Cardiac fibroblast (primary cell): ENCODE measurements around the gene TRAIP.

Experiments
- DNase-seq, 2 donors: peaks; one replicate each; pipeline versions ENCODE4 v3.0.0 to v3.0.0-alpha.2; 2010; ENCODE audit warnings: low read depth in 2 of 2
- H3K4me3 ChIP-seq, 2 donors: replicated peaks in 1 of 2; 1 replicate in 1 of 2; 2 replicates in 1 of 2; pipeline ENCODE4 v1.5.1; 2011; ENCODE audit warnings: low read depth in 2 of 2, low read length in 2 of 2, mild to moderate bottlenecking in 2 of 2, moderate library complexity in 1 of 2
- CTCF ChIP-seq: IDR thresholded peaks from one replicate; pipeline ENCODE4 v1.5.1; 2011; ENCODE audit warnings: low read depth, mild to moderate bottlenecking, low read length, inconsistent platforms

The TRAIP gene

GRCh38 chr3:49799761-49800160, 56.6 kb downstream of the TRAIP start, which contains the start of gene CDHR4:
CDHR4 (minus strand) TSS chr3:49799873; CDS start chr3:49799812, 61 bp downstream.
- peak; percentile 88 for DNase-seq
- no peak within 1 kb of the TSS for H3K4me3 ChIP-seq
- TF ChIP-seq CTCF, result no peak

GRCh38 chr3:49799105-49799504, 57.3 kb downstream of the TRAIP start:
- no peak overlapping the region for H3K4me3 ChIP-seq
- TF ChIP-seq CTCF, result no peak
- no peak for DNase-seq

- no peak overlapping the region for H3K4me3 ChIP-seq
- DNase-seq, result no peak
- no peak for TF ChIP-seq CTCF
These were observed 61.1 kb downstream of the TRAIP start for GRCh38 chr3:49794926-49795905.

GRCh38 chr3:49794431-49794830, 61.9 kb downstream of the TRAIP start:
- DNase-seq, result no peak
- no peak for TF ChIP-seq CTCF
- H3K4me3 ChIP-seq, result no peak overlapping the region

GRCh38 chr3:49793486-49794085, 62.8 kb downstream of the TRAIP start:
- no peak for TF ChIP-seq CTCF

GRCh38 chr3:49792371-49793150, 63.8 kb downstream of the TRAIP start:
- no peak for TF ChIP-seq CTCF
- no peak overlapping the region for H3K4me3 ChIP-seq
- no peak for DNase-seq

More at GRCh38 chr3:49793486-49794085, 62.8 kb downstream of the TRAIP start:
- no peak for DNase-seq
- H3K4me3 ChIP-seq, result no peak overlapping the region
